ENCODE measurements around the gene INPP5A.

GRCh38 chr10:132632851-132633684 is 95.5 kb downstream of the INPP5A start:
- TF ChIP-seq ZNF565 (CRISPR knock-in tag; conservative IDR thresholded peaks at IDR 0.05; ENCODE audit: low read depth) (no peak), ZFP3 (CRISPR knock-in tag; IDR thresholded peaks at IDR 0.05) (no peak), ZNF70 (CRISPR knock-in tag; IDR thresholded peaks at IDR 0.05) (no peak), RARB (CRISPR knock-in tag; IDR thresholded peaks at IDR 0.05) (no peak), TSHZ2 (CRISPR knock-in tag; IDR thresholded peaks at IDR 0.05) (no peak), TCF4 (CRISPR knock-in tag; IDR thresholded peaks at IDR 0.05; ENCODE audit: borderline replicate concordance) (no peak), CSDC2 (CRISPR knock-in tag; IDR thresholded peaks at IDR 0.05) (no peak), CREB5 (CRISPR knock-in tag; IDR thresholded peaks at IDR 0.05; ENCODE audit: low read depth) (no peak), BACH2 (CRISPR knock-in tag; IDR thresholded peaks at IDR 0.05; ENCODE audit: borderline replicate concordance) (no peak), ARNTL (CRISPR knock-in tag; IDR thresholded peaks at IDR 0.05; ENCODE audit: borderline replicate concordance, low read depth) (no peak), PATZ1 (CRISPR knock-in tag; IDR thresholded peaks at IDR 0.05; ENCODE audit: borderline replicate concordance) (no peak), POU6F1 (CRISPR knock-in tag; IDR thresholded peaks at IDR 0.05; ENCODE audit: borderline replicate concordance, low read depth) (no peak), ISL1 (CRISPR knock-in tag; IDR thresholded peaks at IDR 0.05) (no peak)

Data from SK-N-SH treated with all-trans-retinoic acid at 6 μM for 48 hours (cell line).